AG04449 (cell line): ENCODE results near the gene CAMK2B.
A peak's percentile ranks its signal among the peaks of the same experiment; 100 is the strongest.

Experiments
- CTCF ChIA-PET: fragments of 350-600 bp; formaldehyde crosslinking; extraction: SDS; loops from one replicate; lab custom pipeline; 2021; ENCODE audit warnings: antibody characterized with exemption; lab: Yijun Ruan, JAX
- POLR2A ChIA-PET: fragments of 400-600, 350-600 bp; formaldehyde crosslinking; extraction: SDS; loops from one replicate; lab custom pipeline; 2020; ENCODE audit warnings: antibody characterized with exemption, inconsistent platforms; lab: Yijun Ruan, JAX
- DNase-seq: peaks from one replicate; pipeline ENCODE4 v3.0.0-alpha.2; 2010; ENCODE audit warnings: low read depth, low spot score
- H3K4me3 ChIP-seq: 2 replicates; pipeline ENCODE4 v1.5.1; 2011; ENCODE audit warnings: low read depth, mild to moderate bottlenecking, control low read depth, low read length
- TF ChIP-seq, protein P1 (sequence below): IDR thresholded peaks from one replicate; pipeline ENCODE4 v1.5.1; 2011; ENCODE audit warnings: mild to moderate bottlenecking, moderate library complexity, low read length, control low read depth, inconsistent platforms; ENCODE audit not compliant: insufficient read depth; ENCODE audit errors: missing control alignments

The CAMK2B gene

DNA sequence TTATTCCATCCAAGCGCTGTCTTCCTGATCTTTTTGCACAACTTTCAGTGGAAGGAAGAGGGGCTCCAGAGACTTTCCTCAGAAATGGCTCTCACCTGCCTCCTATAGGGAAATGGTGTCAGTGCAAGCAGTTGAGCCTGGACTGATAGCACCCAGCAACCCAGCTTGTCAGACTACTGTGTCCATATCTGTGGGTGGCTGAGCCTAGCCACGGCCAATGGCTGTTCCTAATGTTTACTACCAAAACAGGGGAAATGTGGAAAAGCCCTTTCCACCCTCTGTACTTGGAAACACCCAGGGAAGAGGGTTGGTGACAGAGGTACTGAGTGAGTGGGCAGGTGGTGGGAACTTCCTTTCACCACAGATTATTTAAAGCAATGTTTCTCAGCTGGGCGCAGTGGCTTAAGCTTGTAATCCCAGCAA, 128.9 kb downstream of the CAMK2B start:
- POLR2A ChIA-PET = interaction anchor here (0.6 kb wide), 1 partner anchor 132 kb away, joined by 3 read pairs; no protein-coding TSS in a partner anchor
- H3K4me3 ChIP-seq = no peak overlapping the region
- TF ChIP-seq, protein P1, sequence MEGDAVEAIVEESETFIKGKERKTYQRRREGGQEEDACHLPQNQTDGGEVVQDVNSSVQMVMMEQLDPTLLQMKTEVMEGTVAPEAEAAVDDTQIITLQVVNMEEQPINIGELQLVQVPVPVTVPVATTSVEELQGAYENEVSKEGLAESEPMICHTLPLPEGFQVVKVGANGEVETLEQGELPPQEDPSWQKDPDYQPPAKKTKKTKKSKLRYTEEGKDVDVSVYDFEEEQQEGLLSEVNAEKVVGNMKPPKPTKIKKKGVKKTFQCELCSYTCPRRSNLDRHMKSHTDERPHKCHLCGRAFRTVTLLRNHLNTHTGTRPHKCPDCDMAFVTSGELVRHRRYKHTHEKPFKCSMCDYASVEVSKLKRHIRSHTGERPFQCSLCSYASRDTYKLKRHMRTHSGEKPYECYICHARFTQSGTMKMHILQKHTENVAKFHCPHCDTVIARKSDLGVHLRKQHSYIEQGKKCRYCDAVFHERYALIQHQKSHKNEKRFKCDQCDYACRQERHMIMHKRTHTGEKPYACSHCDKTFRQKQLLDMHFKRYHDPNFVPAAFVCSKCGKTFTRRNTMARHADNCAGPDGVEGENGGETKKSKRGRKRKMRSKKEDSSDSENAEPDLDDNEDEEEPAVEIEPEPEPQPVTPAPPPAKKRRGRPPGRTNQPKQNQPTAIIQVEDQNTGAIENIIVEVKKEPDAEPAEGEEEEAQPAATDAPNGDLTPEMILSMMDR = peak; percentile 83
- CTCF ChIA-PET = interaction anchor here (0.8 to 6.8 kb wide), 23 partner anchors 10 to 295 kb away, joined by 3 to 88 read pairs (median 4); partner anchors contain the start of gene POLD2
- no peak for DNase-seq

DNA sequence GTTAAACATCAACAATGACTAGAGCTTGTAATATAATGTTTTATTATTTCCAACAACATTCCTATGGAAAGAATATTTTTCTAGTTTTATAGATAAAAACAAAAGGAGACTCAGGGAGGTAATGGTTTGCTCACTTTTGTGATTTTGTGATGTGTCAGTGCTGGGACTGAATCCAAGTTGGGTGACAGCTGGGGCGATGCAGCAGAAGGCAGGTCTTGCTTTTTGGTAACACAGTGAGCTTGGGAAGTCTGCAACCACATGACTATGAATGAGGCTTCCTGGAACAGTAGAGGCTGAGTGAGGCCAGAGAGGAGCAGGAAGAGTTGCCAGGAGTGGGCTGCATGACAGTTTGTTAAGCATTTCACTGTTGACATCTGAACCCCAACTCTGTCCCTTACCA, 129.5 kb downstream of the CAMK2B start:
- no peak for DNase-seq
- POLR2A ChIA-PET = interaction anchor here (0.8 kb wide), 1 partner anchor 129 kb away, joined by 3 read pairs; no protein-coding TSS in a partner anchor
- TF ChIP-seq, protein P1 = no peak
- H3K4me3 ChIP-seq = no peak overlapping the region
- CTCF ChIA-PET = interaction anchor here (0.9 to 6.8 kb wide), 17 partner anchors 10 to 175 kb away, joined by 3 to 88 read pairs (median 9); partner anchors contain the start of genes PGAM2 and POLD2

DNA sequence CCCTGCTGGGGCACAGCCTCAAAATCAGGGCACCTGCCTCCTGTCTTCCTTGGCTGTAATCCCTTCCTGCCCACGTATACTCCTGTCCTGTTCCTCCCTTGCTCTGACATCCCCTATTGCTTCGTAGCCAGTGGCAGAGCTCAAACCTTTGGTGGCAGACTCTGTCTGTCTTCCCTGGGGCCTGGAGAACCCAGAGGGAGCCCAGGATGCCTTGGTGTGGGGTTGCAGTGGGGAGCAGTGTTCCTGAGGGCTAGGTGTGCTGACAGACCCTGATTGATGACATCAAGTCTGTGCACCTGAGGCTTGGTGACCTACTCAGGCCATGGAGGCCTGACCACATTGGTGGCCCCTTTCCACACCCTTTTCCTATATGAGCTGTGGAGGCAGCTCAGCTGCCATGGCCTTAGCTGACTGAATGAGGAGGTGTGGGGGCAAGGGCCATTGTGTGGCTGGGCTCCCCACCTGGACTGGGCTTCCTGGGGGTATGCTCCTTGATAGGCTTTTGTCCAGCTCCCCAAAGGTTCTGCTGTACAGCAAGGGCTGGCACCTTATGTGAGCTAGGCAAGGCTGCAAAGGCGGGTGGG, 130.7 kb downstream of the CAMK2B start:
- TF ChIP-seq, protein P1 = no peak
- CTCF ChIA-PET = interaction anchor here (0.7 to 6.8 kb wide), 8 partner anchors 8 to 174 kb away, joined by 3 to 88 read pairs (median 20); partner anchors contain the start of genes PGAM2 and POLD2
- no peak overlapping the region for H3K4me3 ChIP-seq
- DNase-seq = no peak
- POLR2A ChIA-PET = no interaction called here

DNA sequence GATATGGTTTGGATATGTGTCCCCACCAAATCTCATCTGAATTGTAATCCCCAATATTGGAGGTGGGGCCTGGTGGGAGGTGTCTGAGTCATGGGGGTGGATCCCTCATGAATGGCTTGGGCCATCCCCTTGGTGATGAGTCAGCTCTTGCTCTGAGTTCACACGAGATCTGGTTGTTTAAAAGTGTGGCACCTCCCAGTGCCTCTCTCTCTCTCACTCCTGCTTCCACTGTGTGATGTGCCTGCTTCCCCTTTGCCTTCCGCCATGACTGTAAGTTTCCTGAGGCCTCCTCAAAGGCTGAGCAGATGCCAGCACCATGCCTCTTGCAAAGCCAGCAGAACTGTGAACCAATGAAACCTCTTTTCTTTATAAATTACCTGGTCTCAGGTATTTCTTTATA, 131.3 kb downstream of the CAMK2B start:
- POLR2A ChIA-PET = no interaction called here
- TF ChIP-seq, protein P1 = no peak
- DNase-seq = no peak
- CTCF ChIA-PET = interaction anchor here (1.2 to 6.8 kb wide), 7 partner anchors 8 to 174 kb away, joined by 3 to 88 read pairs (median 27); partner anchors contain the start of genes PGAM2 and POLD2
- H3K4me3 ChIP-seq = no peak overlapping the region

DNA sequence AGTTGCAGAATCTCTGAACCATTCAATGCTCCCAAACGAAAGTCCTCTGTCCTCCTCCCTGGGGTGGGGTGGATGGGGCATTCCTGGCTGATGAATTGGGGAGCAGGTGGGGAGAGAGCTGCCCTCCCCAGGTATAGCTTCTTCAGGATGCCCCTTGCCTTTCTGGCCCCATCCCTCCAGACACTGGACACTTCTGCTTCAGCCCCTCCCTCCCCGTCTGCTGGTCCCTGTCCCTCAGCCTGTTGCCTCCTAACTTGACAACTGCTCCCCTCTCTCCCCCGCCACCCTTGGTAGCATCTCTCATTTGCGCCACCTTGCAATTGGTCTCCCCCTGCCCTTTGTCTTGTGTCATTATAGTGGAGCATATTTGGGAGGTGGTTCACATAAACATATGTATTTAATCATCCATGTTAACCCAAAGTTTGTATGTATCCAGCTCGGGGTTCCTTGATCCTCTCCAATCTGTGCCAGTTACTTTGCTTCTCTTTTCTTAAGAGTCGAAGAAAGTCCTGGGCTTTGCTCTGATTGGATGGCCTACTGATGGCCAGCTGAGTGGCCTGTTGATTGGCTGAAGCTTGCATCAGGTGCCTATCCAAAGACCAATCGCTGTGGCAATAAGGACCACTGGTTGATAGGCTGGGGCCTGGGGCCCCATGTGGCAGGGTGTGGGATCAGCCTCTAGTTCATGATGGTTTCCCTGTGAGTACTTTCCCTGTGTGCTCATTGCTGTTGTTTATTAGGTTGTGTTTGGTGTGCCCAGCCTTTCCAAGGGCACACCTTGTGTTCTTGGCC, 132.2 kb downstream of the CAMK2B start:
- ChIA-PET POLR2A (interaction anchor here (0.5 kb wide), 1 partner anchor 336 kb away, joined by 4 read pairs; no protein-coding TSS in a partner anchor), CTCF (interaction anchor here (1.1 to 6.8 kb wide), 6 partner anchors 70 to 174 kb away, joined by 3 to 88 read pairs (median 8); partner anchors contain the start of gene POLD2)
- no peak for DNase-seq
- TF ChIP-seq, protein P1 = no peak
- no peak overlapping the region for H3K4me3 ChIP-seq

GRCh38 chr7:44191171-44191570, 134.2 kb downstream of the CAMK2B start:
- ChIA-PET POLR2A (no interaction called here), CTCF (no interaction called here)
- no peak overlapping the region for H3K4me3 ChIP-seq
- no peak for DNase-seq
- TF ChIP-seq, protein P1 = no peak
